GM18858 (cell line): ENCODE data around the gene PRCP.

Experiments
- ATAC-seq: cut with Tn5 transposase; IDR thresholded peaks from one replicate; pipeline ENCODE4 v1.9.1; 2021; ENCODE audit not compliant: unreplicated experiment

The PRCP gene

DNA sequence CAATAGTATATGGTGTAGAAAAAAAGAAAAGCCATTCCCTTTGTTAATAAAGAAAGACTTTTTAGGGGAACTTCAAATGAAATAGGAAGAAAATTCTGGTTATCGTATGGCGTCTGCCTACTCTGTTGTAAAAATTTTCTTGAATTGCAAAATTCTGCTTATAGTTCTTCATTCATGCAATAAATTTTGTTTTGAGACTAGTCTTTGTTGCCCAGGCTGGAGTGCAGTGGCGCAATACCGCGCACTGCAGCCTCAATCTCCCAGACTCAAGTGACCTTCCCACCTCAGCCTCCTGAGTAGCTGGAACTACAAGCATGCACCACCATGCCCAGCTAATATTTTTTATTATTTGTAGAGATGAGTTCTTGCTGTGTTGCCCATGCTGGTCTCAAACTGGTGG, 7.1 kb upstream of the PRCP start:
- ATAC-seq, result no peak

- no peak for ATAC-seq
Measured at GRCh38 chr11:82906931-82907330, 6.7 kb upstream of the PRCP start.

GRCh38 chr11:82906236-82906635, 6.0 kb upstream of the PRCP start:
- ATAC-seq, result no peak

DNA sequence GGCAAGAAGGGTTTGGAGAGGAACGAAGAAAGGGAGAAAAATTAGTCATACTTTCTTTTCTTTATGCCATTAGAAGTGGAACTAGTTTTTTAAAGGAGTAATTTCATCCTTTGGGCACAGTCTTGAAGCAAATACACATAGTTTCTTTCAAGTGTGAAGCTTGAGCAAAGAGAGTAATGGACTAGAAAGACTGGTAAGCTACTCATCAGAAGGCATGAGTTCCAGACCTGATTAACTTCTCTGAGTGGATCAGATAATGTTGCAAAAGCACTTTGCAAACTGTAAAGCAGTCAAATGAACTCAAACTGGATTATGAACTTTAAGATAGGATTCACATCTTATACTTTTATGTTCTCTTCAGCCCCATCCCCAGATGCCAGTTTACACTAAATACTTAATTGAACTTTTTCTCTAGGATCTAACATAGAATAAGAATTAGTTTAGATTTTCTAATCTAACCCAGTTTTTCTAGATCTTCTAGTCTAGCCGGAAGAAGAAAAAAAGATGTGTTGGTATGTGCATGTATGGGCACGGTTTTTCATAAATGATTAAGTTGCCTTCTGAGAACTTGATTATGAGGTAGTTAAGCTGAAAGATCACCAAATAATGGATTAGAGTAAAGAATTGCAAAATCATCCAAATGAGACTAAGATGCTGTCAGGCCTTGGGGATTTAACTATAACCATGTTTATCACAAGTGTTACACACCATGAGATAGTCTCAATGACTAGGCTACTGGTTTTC, 3.8 kb upstream of the PRCP start:
- ATAC-seq, result no peak

DNA sequence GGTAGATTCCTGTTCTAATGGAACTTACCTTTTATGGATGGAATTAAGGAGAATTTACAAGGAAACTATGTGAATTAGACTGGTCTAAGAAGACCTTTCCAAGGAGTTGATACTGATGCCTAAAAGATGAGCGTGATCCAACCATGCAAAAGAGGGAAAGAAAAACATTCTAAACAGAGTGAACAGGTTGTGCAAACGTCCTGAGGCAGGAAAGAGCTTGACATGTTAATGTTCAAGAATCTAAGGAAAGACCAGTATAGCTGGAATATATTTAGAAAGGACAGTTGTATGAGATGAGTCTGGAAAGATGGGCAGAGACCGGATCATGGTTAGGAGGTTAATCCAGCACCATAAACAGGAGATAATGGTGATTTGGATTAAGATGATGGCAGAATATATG, 2.6 kb upstream of the PRCP start:
- ATAC-seq, result no peak

GRCh38 chr11:82901922-82902485, 1.8 kb upstream of the PRCP start:
- ATAC-seq, result no peak

GRCh38 chr11:82901165-82901921, 1.1 kb upstream of the PRCP start, which contains the start of gene DDIAS:
Gene DDIAS (plus strand): TSS chr11:82901736. CDS start chr11:82914739, 13,003 bp downstream.
- ATAC-seq, result peak; percentile 60

- ATAC-seq, result no peak
Measured at GRCh38 chr11:82899957-82900276, 313 bp downstream of the PRCP start.

DNA sequence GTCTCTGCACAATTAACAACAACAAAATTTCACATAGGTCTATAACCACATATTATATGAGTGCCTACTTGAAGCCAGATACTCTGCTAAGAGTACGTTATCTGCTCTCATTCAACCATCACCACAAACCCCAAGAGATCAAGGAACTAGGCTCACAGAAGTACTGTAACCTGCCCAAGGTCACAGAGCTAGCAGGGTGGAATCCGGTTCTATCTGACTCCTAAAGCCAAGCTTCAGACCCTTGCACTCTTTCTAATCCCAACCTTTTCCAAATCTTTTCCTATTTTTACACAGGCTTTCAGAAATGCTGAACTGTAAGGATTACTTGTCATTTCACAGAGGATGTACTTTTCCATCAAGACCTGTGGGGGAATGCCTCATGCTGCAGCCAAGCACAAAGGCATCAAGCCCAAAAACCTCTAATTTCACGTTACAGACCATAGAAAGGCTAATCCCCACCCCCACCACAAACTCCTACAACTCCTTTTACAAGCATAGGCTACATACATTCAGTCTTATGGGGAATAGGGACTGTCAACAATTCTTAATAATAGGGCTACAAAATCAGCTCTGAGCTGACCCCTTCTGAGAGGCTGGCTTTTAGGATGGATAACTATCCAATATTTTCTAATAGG, 927 bp downstream of the PRCP start:
- ATAC-seq, result no peak

- no peak for ATAC-seq
Measured at GRCh38 chr11:82898241-82898640, 2.0 kb downstream of the PRCP start.

DNA sequence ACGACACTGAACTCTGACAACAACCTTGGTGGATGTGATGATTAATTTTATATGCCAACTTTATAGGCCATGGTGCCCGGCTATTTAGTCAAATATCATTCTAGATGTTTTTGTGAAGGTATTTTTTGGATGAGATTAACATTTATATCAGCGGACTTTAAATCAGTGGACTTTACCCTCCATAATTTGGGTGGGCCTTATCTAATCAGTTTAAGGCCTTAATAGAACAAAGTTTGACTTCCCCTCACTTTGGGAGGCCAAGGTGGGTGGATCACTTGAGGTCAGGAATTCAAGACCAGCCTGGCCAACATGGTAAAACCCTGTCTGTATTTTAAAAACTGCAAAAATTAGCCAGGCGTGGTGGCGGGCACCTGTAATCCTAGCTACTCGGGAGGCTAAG, 4.0 kb downstream of the PRCP start:
- no peak for ATAC-seq

DNA sequence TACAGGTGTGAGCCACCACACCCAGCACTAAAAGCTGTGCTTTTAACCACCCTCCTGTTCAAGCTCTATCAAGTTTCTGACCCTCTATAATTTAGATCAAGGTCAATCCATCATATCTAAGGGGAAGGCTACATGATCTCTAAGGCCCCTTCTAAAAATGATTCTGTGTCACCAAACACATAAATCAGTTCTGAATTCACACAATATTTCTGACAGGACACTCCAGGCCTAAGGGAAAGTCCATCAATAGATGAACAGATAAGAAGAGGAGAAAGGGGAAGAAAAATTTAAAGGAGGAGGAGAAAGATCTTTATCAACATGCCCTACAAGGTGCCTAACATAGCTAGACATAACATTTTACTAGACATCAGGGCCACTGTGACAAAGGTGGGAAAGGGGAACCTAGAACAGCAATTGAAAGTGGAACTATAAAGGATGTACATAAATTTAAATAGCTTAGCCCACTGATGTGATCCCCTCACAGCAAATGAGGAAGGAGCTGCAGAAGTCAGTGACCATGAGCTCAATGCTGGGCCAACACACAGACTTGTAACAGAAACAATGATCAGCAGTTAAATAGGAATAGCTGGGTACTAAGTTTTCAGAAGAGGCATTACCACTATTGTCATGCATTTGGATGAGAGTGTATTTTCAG, 4.7 kb downstream of the PRCP start:
- ATAC-seq, result peak; percentile 35

- ATAC-seq, result no peak
Measured at GRCh38 chr11:82892611-82893169, 7.5 kb downstream of the PRCP start.

- no peak for ATAC-seq
Measured at GRCh38 chr11:82890936-82891335, 9.3 kb downstream of the PRCP start.

DNA sequence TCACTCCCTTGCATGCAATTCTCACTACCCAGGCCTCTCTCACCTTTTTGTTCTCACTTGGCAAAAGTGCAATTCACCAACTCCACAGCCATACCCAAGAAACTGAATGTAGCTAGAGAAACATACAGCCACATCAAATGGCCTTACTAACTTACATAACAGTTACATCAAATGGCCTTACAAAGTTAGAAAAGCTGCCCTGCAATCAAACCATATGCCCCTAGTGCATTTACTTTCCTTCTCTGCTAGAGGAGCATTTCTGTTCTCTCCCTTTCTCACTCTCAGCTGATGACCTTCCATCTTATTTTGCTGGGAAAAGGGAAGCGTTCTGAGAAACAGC, 10.3 kb downstream of the PRCP start:
- no peak for ATAC-seq

DNA sequence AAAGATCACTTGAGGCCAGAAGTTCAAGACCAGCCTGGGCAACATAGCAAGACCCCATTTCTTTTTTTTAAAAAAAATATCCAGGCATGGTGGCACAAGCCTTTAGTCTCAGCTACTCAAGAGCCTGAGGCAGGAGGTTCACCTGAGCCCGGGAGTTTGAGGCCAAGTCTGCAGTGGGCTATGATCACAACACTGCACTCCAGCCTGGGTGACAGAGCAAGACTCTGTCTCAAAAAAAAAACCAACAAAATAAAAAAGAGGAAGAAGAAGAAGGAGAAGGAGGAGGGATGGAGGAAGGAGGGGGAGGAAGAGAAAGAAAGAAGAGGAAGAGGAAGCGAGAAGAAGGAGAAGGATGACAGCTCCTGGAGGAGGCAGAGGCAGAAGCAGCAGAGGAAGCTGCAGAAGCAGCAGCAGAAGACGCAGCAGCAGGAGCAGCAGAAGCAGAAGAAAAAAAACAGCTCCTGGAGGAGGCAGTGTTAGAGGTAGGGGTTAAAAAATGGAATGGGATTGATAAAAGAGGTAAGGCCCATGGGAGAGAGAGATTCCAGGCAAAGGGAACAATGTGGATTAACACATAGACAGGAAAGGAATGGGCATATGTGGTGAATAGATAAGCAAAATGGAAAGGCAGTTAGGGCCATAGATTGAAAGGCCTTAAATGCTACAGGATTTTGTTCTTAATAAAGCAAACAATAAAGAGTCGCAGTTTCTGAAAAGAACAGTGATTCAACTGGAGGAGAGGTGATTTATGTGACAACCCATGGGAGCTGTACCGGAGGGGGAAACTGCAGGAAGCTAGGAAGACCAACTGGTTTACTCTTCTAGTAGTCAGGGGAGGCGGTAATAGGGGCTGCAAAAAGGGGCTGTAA, 10.9 kb downstream of the PRCP start:
- ATAC-seq, result no peak

- no peak for ATAC-seq
Measured at GRCh38 chr11:82883853-82884252, 16.4 kb downstream of the PRCP start.

GRCh38 chr11:82874646-82875523, 25.3 kb downstream of the PRCP start:
- ATAC-seq, result no peak

GRCh38 chr11:82873919-82874333, 26.3 kb downstream of the PRCP start:
- no peak for ATAC-seq
